ENCODE measurements around the gene TES. TPM values are rescaled to one million over a fixed set of nuclear protein-coding genes. Genes with fewer than 3 reads are reported as not detected.

The TES gene
- polyA plus RNA-seq, 1 donor from 2014 or later = 38.0 TPM

DNA sequence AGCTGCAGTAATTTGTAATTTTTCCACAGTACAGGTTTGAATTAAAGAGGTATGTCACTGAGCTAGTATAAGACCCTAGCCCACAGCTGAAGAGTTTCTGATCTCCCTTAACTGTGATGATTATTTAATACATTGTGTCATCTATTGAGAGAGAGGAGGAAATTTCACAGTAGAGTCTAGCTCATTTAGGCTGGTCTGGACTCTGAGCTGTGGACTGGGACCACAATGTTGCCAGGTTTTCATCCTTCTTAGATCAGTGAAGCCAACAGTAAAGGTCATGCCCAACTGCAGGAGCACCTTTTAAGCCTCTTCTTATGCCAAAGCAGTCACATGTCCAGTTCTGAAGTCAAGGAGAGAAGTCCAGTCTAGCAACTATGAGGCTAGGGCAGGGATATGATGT, 8.9 kb downstream of the TES start:
- H3F3A ChIP-seq (ENCODE audit: insufficient read depth, low read length, poor library complexity, severe bottlenecking) = no peaks in the 10 kb centered on the region
- no peak overlapping the region for H3K4me3 ChIP-seq (ENCODE audit: low read length)
- no peaks in the 10 kb centered on the region for H3K36me3 ChIP-seq (ENCODE audit: insufficient read depth, low read length)
- no peaks in the 10 kb centered on the region for H4K20me1 ChIP-seq (ENCODE audit: insufficient read depth)
- H3K79me2 ChIP-seq (replicated peaks; ENCODE audit: insufficient read depth, low read length) = no peaks in the 10 kb centered on the region
- TF ChIP-seq CTCF (IDR thresholded peaks at IDR 0.05; ENCODE audit: poor library complexity, severe bottlenecking) (no peak), EZH2 (IDR thresholded peaks at IDR 0.05; ENCODE audit: borderline replicate concordance, insufficient read depth, low read length, poor library complexity, severe bottlenecking) (no peak), SMC3 (conservative IDR thresholded peaks at IDR 0.05; ENCODE audit: poor library complexity) (no peak), POLR2AphosphoS5 (IDR thresholded peaks at IDR 0.05) (no peak), EP300 (conservative IDR thresholded peaks at IDR 0.05; ENCODE audit: poor library complexity, severe bottlenecking) (no peak), TAF1 (IDR thresholded peaks at IDR 0.05; ENCODE audit: low read depth) (no peak), REST (IDR thresholded peaks at IDR 0.05; ENCODE audit: borderline replicate concordance) (no peak), MXI1 (conservative IDR thresholded peaks at IDR 0.05; ENCODE audit: poor library complexity, severe bottlenecking) (no peak), RAD21 (conservative IDR thresholded peaks at IDR 0.05) (no peak)
- no peaks in the 10 kb centered on the region for H3K9me2 ChIP-seq (ENCODE audit: insufficient read depth, low read length)
- no peaks in the 10 kb centered on the region for H3K27me3 ChIP-seq (ENCODE audit: insufficient read depth, low read depth, low read length)
- H3K9me3 ChIP-seq (ENCODE audit: low read length) = no peaks in the 10 kb centered on the region
- no peak overlapping the region for H3K4me2 ChIP-seq (ENCODE audit: low read length)
- H3K27ac ChIP-seq (ENCODE audit: low read length) = no peak overlapping the region
- H2AFZ ChIP-seq (ENCODE audit: low read depth, low read length) = no peak overlapping the region
- no peak overlapping the region for H3K9ac ChIP-seq (ENCODE audit: low read length)

GRCh38 chr7:116219834-116220233, 9.5 kb downstream of the TES start:
- Histone ChIP-seq H3F3A (ENCODE audit: insufficient read depth, low read length, poor library complexity, severe bottlenecking) (no peaks in the 10 kb centered on the region), H3K79me2 (replicated peaks; ENCODE audit: insufficient read depth, low read length) (no peaks in the 10 kb centered on the region), H3K36me3 (ENCODE audit: insufficient read depth, low read length) (no peaks in the 10 kb centered on the region), H3K4me3 (ENCODE audit: low read length) (no peak overlapping the region), H3K9me2 (ENCODE audit: insufficient read depth, low read length) (no peaks in the 10 kb centered on the region), H2AFZ (ENCODE audit: low read depth, low read length) (no peak overlapping the region), H3K9me3 (ENCODE audit: low read length) (no peaks in the 10 kb centered on the region), H3K4me2 (ENCODE audit: low read length) (no peak overlapping the region), H3K27me3 (ENCODE audit: insufficient read depth, low read depth, low read length) (no peaks in the 10 kb centered on the region), H4K20me1 (ENCODE audit: insufficient read depth) (no peaks in the 10 kb centered on the region), H3K9ac (ENCODE audit: low read length) (no peak overlapping the region), H3K27ac (ENCODE audit: low read length) (no peak overlapping the region)
- no peak for TF ChIP-seq EZH2 (IDR thresholded peaks at IDR 0.05; ENCODE audit: borderline replicate concordance, insufficient read depth, low read length, poor library complexity, severe bottlenecking)
- TF ChIP-seq EP300 (conservative IDR thresholded peaks at IDR 0.05; ENCODE audit: poor library complexity, severe bottlenecking) = no peak
- TF ChIP-seq TAF1 (IDR thresholded peaks at IDR 0.05; ENCODE audit: low read depth) = no peak
- TF ChIP-seq CTCF (IDR thresholded peaks at IDR 0.05; ENCODE audit: poor library complexity, severe bottlenecking) = no peak
- no peak for TF ChIP-seq MXI1 (conservative IDR thresholded peaks at IDR 0.05; ENCODE audit: poor library complexity, severe bottlenecking)
- no peak for TF ChIP-seq RAD21 (conservative IDR thresholded peaks at IDR 0.05)
- TF ChIP-seq POLR2AphosphoS5 (IDR thresholded peaks at IDR 0.05) = no peak
- TF ChIP-seq REST (IDR thresholded peaks at IDR 0.05; ENCODE audit: borderline replicate concordance) = no peak
- no peak for TF ChIP-seq SMC3 (conservative IDR thresholded peaks at IDR 0.05; ENCODE audit: poor library complexity)

Measured in neural cell (in vitro differentiated cells).